Breast epithelium (tissue), 4 donors: Measurements from ENCODE around the gene KAT6B. TPM values are rescaled to one million over a fixed set of nuclear protein-coding genes. Genes with fewer than 3 reads are reported as not detected.

Experiments
- DNase-seq, 2 donors: peaks; one replicate each; pipeline ENCODE4 v3.0.0-alpha.2; 2019; ENCODE audit warnings: low spot score in 2 of 2
- H3K27ac ChIP-seq, 2 donors: fragments of 200-600 bp; sonication (generic) in 1 of 2; one replicate each; pipeline ENCODE4 v1.5.1; 2016 to 2019; ENCODE audit warnings: mild to moderate bottlenecking in 1 of 2
- H3K27me3 ChIP-seq, 2 donors: fragments of 200-600 bp; sonication (generic) in 1 of 2; one replicate each; pipeline versions ENCODE4 v1.5.1 to v1.6.0; 2017 to 2019; ENCODE audit warnings: control low read depth in 1 of 2, mild to moderate bottlenecking in 1 of 2
- H3K36me3 ChIP-seq: fragments of 200-600 bp; one replicate; pipeline ENCODE4 v1.5.1; 2019
- H3K4me1 ChIP-seq, 2 donors: fragments of 200-600 bp; sonication (generic); one replicate each; pipeline ENCODE4 v1.5.1; 2016 to 2019; ENCODE audit warnings: control low read depth in 1 of 2
- H3K4me3 ChIP-seq, 3 donors: fragments of 200-600 bp; sonication (generic); 1 replicate in 2 of 3; 2 replicates in 1 of 3; pipeline ENCODE4 v1.5.1; 2016 to 2019; ENCODE audit warnings: mild to moderate bottlenecking in 3 of 3, moderate library complexity in 2 of 3
- H3K9me3 ChIP-seq, 2 donors: fragments of 200-600 bp; sonication (generic) in 1 of 2; one replicate each; pipeline ENCODE4 v1.5.1; 2016 to 2019; ENCODE audit warnings: control low read depth in 1 of 2
- CTCF ChIP-seq, 3 donors: fragments of 450-650 bp; IDR thresholded peaks; one replicate each; pipeline ENCODE4 v1.5.1; 2016 to 2017; ENCODE audit warnings: antibody characterized with exemption in 3 of 3, mild to moderate bottlenecking in 3 of 3, moderate library complexity in 3 of 3
- POLR2A ChIP-seq: fragments of 450-650 bp; IDR thresholded peaks from one replicate; pipeline ENCODE4 v1.6.1; 2016; ENCODE audit warnings: antibody characterized with exemption, mild to moderate bottlenecking, moderate library complexity
- POLR2AphosphoS5 ChIP-seq, 3 donors: sonication (generic); formaldehyde crosslinking; IDR thresholded peaks; one replicate each; pipeline ENCODE4 v1.6.1; 2017; ENCODE audit warnings: antibody characterized with exemption in 3 of 3
- intact Hi-C: fragments of 100-400 bp; cut with DNase I; formaldehyde crosslinking; loops from one replicate; pipeline ENCODE4 v1.15.1; 2023; ENCODE audit warnings: low total_unique reads
- total RNA-seq, 3 donors: library from RNA; depleted of rRNA; stranded (reverse); fragments of >200 nt; gene quantifications; one replicate each; pipeline ENCODE4 v1.1.0, GENCODE V29; 2016

The KAT6B gene
- total RNA-seq, 3 donors from 2014 or later, result 46.2 to 90.3 (median 55.7) TPM

GRCh38 chr10:74973741-74974392 is 147.5 kb downstream of the KAT6B start:
- Histone ChIP-seq H3K27ac (no peak overlapping the region), H3K4me1 (no peaks in the 10 kb centered on the region), H3K27me3 (no peaks in the 10 kb centered on the region), H3K36me3 (no peaks in the 10 kb centered on the region), H3K4me3 (no peak overlapping the region), H3K9me3 (no peaks in the 10 kb centered on the region)
- TF ChIP-seq POLR2A, result no peak
- no peak for TF ChIP-seq CTCF (IDR thresholded peaks at IDR 0.05)
- TF ChIP-seq POLR2AphosphoS5 (IDR thresholded peaks at IDR 0.05), result no peak
- intact Hi-C loops, result no loop called here
- no peak for DNase-seq

DNA sequence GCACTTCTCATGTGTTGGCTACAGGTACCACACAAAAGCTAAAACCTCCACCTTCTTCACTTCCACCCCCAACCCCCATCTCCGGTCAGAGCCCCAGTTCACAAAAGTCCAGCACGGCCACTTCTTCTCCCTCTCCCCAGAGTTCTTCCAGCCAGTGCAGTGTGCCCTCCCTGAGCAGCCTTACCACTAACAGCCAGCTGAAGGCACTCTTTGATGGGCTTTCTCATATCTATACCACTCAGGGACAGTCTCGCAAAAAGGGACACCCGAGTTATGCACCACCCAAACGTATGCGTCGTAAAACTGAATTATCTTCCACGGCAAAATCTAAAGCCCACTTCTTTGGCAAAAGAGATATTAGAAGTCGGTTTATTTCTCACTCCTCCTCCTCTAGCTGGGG is 149.4 kb downstream of the KAT6B start:
- Histone ChIP-seq H3K4me3 (no peak overlapping the region), H3K27me3 (no peaks in the 10 kb centered on the region), H3K36me3 (no peaks in the 10 kb centered on the region), H3K9me3 (no peaks in the 10 kb centered on the region), H3K4me1 (no peaks in the 10 kb centered on the region), H3K27ac (no peak overlapping the region)
- DNase-seq, result no peak
- no peak for TF ChIP-seq CTCF (IDR thresholded peaks at IDR 0.05)
- intact Hi-C loops, result no loop called here

- TF ChIP-seq POLR2A, result no peak
- no peak for TF ChIP-seq CTCF (IDR thresholded peaks at IDR 0.05)
- TF ChIP-seq POLR2AphosphoS5 (IDR thresholded peaks at IDR 0.05), result no peak
- H3K27me3 ChIP-seq, result no peaks in the 10 kb centered on the region
- H3K27ac ChIP-seq, result no peak overlapping the region
- no peak overlapping the region for H3K4me3 ChIP-seq
- no peak for DNase-seq
- no peaks in the 10 kb centered on the region for H3K4me1 ChIP-seq
- intact Hi-C loops, result no loop called here
- H3K9me3 ChIP-seq, result no peaks in the 10 kb centered on the region
- no peaks in the 10 kb centered on the region for H3K36me3 ChIP-seq
These were observed 150.2 kb downstream of the KAT6B start for GRCh38 chr10:74976565-74976964.

- H3K27me3 ChIP-seq, result no peaks in the 10 kb centered on the region
- TF ChIP-seq POLR2AphosphoS5 (IDR thresholded peaks at IDR 0.05), result no peak
- TF ChIP-seq POLR2A, result no peak
- no peak for TF ChIP-seq CTCF (IDR thresholded peaks at IDR 0.05)
- no peaks in the 10 kb centered on the region for H3K36me3 ChIP-seq
- no peak overlapping the region for H3K27ac ChIP-seq
- no peak for DNase-seq
- no peaks in the 10 kb centered on the region for H3K4me1 ChIP-seq
- intact Hi-C loops, result no loop called here
- H3K9me3 ChIP-seq, result no peaks in the 10 kb centered on the region
- H3K4me3 ChIP-seq, result no peak overlapping the region
These were observed 150.7 kb downstream of the KAT6B start for GRCh38 chr10:74977072-74977471.

DNA sequence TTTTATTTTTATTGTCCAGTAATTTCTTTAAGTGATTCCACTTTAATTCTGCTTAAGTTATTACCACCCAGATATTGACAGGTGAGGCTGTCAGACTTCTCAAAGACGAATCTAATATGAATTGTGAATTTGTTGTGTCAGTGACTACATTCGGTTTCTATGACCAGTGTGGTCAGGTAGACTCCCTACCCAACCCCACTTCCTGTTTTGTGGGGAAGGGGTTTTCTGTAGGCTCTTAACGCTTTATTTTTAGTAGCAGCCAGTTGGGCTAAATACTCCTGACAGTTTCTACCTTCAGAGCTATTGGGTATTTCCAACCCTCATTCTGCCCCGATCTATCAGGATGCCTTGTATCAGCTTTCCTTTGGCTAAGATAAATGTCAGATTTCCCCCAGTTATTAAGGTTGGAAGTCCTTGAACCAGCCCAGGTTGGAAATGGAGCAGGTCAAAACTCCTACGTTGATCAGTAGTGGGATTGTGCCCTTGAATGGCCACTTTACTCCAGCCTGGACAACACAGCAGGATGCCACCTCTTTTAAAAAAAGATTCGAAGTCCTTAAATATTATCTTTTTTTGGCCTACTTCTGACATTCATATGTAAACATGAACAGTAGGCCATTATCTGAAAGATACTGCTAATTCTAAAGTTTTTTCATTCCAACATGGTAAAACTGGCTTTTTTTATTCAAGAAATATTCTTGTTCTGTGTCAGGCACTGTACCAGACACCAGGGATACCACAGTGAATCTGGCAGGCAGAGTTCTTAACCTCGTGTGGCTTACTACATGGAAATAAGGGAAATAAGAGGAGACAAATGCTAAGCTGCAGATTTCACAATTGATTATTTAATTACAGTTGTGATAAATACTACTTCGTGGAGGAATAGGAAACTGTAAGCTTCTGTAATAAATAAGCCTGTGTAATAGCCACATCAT is 151.8 kb downstream of the KAT6B start:
- Histone ChIP-seq H3K27me3 (no peaks in the 10 kb centered on the region), H3K36me3 (no peaks in the 10 kb centered on the region), H3K9me3 (no peaks in the 10 kb centered on the region), H3K27ac (no peak overlapping the region), H3K4me3 (no peak overlapping the region), H3K4me1 (no peaks in the 10 kb centered on the region)
- no peak for DNase-seq
- intact Hi-C loops, result no loop called here
- TF ChIP-seq POLR2AphosphoS5 (IDR thresholded peaks at IDR 0.05) (no peak), POLR2A (no peak), CTCF (IDR thresholded peaks at IDR 0.05) (no peak)
